Effector memory CD4-positive, alpha-beta T cell (primary cell): ENCODE results near the gene GH2.
"Not testable (repeated sequence)": the region's sequence is repeated elsewhere in the genome, so short reads cannot be mapped to it uniquely, and the experiment has no call there.

Experiments
- DNase-seq, 3 donors: peaks; one replicate each; pipeline ENCODE4 v3.0.0-alpha.2; 2020
- H3K27ac ChIP-seq: 2 replicates; pipeline ENCODE4 v1.7.0; 2013; ENCODE audit warnings: mild to moderate bottlenecking, low read length, moderate library complexity; ENCODE audit not compliant: insufficient read depth, poor library complexity, severe bottlenecking
- H3K27me3 ChIP-seq: replicated peaks from 2 replicates; pipeline ENCODE4 v1.7.0; 2013; ENCODE audit warnings: mild to moderate bottlenecking, low read length; ENCODE audit not compliant: insufficient read depth, control insufficient read depth, poor library complexity, severe bottlenecking
- H3K36me3 ChIP-seq: 2 replicates; pipeline ENCODE4 v1.7.0; 2013; ENCODE audit warnings: mild to moderate bottlenecking, low read length, moderate library complexity; ENCODE audit not compliant: control insufficient read depth, insufficient read depth
- H3K4me1 ChIP-seq: 2 replicates; pipeline ENCODE4 v1.7.0; 2013; ENCODE audit warnings: low read length, mild to moderate bottlenecking; ENCODE audit not compliant: control insufficient read depth, insufficient read depth, poor library complexity, severe bottlenecking
- H3K4me3 ChIP-seq: 2 replicates; pipeline ENCODE4 v1.7.0; 2013; ENCODE audit warnings: low read length, low read depth, mild to moderate bottlenecking; ENCODE audit not compliant: insufficient read depth, poor library complexity, severe bottlenecking
- H3K9me3 ChIP-seq: 2 replicates; pipeline ENCODE4 v1.7.0; 2013; ENCODE audit warnings: mild to moderate bottlenecking, low read length, moderate library complexity; ENCODE audit not compliant: control insufficient read depth

The GH2 gene

GRCh38 chr17:63911657-63912100, 29.9 kb upstream of the GH2 start:
- Histone ChIP-seq H3K27ac (no peak overlapping the region), H3K27me3 (no peaks in the 10 kb centered on the region), H3K36me3 (no peaks in the 10 kb centered on the region), H3K4me1 (no peaks in the 10 kb centered on the region), H3K4me3 (no peak overlapping the region), H3K9me3 (no peaks in the 10 kb centered on the region)
- peak; percentile 27 to 50 (median 36) for DNase-seq

GRCh38 chr17:63911041-63911635, 29.4 kb upstream of the GH2 start, which contains the start of gene CSHL1:
Gene CSHL1, minus strand, starts transcription at chr17:63911258. Its CDS starts 62 bp downstream, at chr17:63911196.
- no peak within 1 kb of the TSS for H3K27ac ChIP-seq
- no peak within 1 kb of the TSS for H3K4me3 ChIP-seq
- no peak for DNase-seq
- H3K9me3 ChIP-seq, result no peaks in the 10 kb centered on the region
- no peaks in the 10 kb centered on the region for H3K36me3 ChIP-seq
- no peaks in the 10 kb centered on the region for H3K27me3 ChIP-seq
- H3K4me1 ChIP-seq, result no peaks in the 10 kb centered on the region

- Histone ChIP-seq H3K4me3 (no peak overlapping the region), H3K36me3 (no peaks in the 10 kb centered on the region), H3K27me3 (no peaks in the 10 kb centered on the region), H3K27ac (no peak overlapping the region), H3K4me1 (no peaks in the 10 kb centered on the region), H3K9me3 (no peaks in the 10 kb centered on the region)
- DNase-seq, result no peak
Observed at GRCh38 chr17:63910096-63910495, 28.4 kb upstream of the GH2 start.

- not testable (repeated sequence) for H3K27me3 ChIP-seq, H3K9me3 ChIP-seq, H3K27ac ChIP-seq, DNase-seq, H3K4me3 ChIP-seq, H3K4me1 ChIP-seq, H3K36me3 ChIP-seq
Observed at GRCh38 chr17:63909586-63909985, 27.8 kb upstream of the GH2 start.

GRCh38 chr17:63907161-63907778, 25.5 kb upstream of the GH2 start:
- H3K9me3 ChIP-seq, DNase-seq: not testable (repeated sequence)

GRCh38 chr17:63904796-63905195, 23.1 kb upstream of the GH2 start:
- H3K36me3 ChIP-seq, H3K27ac ChIP-seq, H3K4me3 ChIP-seq, DNase-seq, H3K4me1 ChIP-seq, H3K27me3 ChIP-seq, H3K9me3 ChIP-seq: not testable (repeated sequence)

More at GRCh38 chr17:63907161-63907778, 25.5 kb upstream of the GH2 start:
- H3K36me3 ChIP-seq, H3K4me3 ChIP-seq, H3K27me3 ChIP-seq, H3K27ac ChIP-seq, H3K4me1 ChIP-seq: not testable (repeated sequence)

- not testable (repeated sequence) for H3K27me3 ChIP-seq, H3K36me3 ChIP-seq, H3K9me3 ChIP-seq, H3K4me3 ChIP-seq, H3K4me1 ChIP-seq, H3K27ac ChIP-seq, DNase-seq
Observed at GRCh38 chr17:63903787-63904201, 22.1 kb upstream of the GH2 start.

GRCh38 chr17:63901971-63902370, 20.2 kb upstream of the GH2 start:
- not testable (repeated sequence) for H3K4me1 ChIP-seq, H3K4me3 ChIP-seq, H3K27ac ChIP-seq, H3K36me3 ChIP-seq, H3K9me3 ChIP-seq, DNase-seq, H3K27me3 ChIP-seq

- not testable (repeated sequence) for H3K4me1 ChIP-seq, H3K4me3 ChIP-seq, H3K36me3 ChIP-seq, H3K27ac ChIP-seq, H3K27me3 ChIP-seq, H3K9me3 ChIP-seq
- DNase-seq, result peak; percentile 12 to 18 (median 18)
Observed at GRCh38 chr17:63898899-63899798, 17.4 kb upstream of the GH2 start.
